ENCODE results near the gene DTNA. TPM values are rescaled to one million over a fixed set of nuclear protein-coding genes. Genes with fewer than 3 reads are reported as not detected.

The DTNA gene
- total and polyA plus RNA-seq, 2 donors (not counting 1 experiment from before 2014, with no cell fraction given), result 38.8 to 49.8 TPM

DNA sequence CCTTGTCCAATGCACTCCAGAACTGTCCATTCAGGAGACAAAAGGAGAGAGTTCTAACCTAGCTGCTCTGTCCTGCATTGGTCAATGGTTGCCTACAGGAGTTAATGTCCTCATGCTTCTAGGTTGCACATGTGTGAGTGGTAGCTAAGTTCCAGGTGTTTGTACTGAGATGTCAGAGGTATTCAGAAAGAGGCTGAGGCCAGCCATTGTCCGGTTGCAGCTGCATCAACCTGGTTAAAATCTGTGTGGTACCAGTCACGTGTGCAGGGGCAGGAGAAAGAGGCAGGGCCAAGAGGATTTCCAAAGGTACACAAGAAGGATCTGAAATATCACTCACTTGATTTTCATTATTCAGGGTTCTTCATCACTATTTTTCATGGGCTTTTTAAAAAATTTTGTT lies 70.8 kb downstream of the DTNA start:
- Histone ChIP-seq H3K79me2 (ENCODE audit: control insufficient read depth, insufficient read depth, low read length) (no peaks in the 10 kb centered on the region), H4K20me1 (ENCODE audit: control insufficient read depth, extremely low read depth, insufficient read depth, low read length) (no peaks in the 10 kb centered on the region), H3K4me2 (ENCODE audit: extremely low read depth, insufficient read depth, low read length) (no peak overlapping the region), H3K36me3 (ENCODE audit: control insufficient read depth, insufficient read depth, low read length) (no peaks in the 10 kb centered on the region), H3K27me3 (ENCODE audit: control insufficient read depth, insufficient read depth, low read length) (no peaks in the 10 kb centered on the region), H3K9ac (ENCODE audit: insufficient read depth, low read length) (no peak overlapping the region), H3K4me3 (replicated peaks in 1 of 4; ENCODE audit: control extremely low read depth in 1 of 4, insufficient read depth in 1 of 4, low read depth in 3 of 4, low read length in 4 of 4) (no peak overlapping the region), H2AFZ (ENCODE audit: low read length) (no peak overlapping the region), H3K9me3 (ENCODE audit: control insufficient read depth, insufficient read depth, low read depth, low read length) (no peaks in the 10 kb centered on the region), H3K4me1 (ENCODE audit: control insufficient read depth, extremely low read depth, insufficient read depth, low read length) (peaks cover 3% of the 10 kb centered on the region), H3K27ac (ENCODE audit: insufficient read depth, low read length) (no peak overlapping the region)
- TF ChIP-seq, protein P1, sequence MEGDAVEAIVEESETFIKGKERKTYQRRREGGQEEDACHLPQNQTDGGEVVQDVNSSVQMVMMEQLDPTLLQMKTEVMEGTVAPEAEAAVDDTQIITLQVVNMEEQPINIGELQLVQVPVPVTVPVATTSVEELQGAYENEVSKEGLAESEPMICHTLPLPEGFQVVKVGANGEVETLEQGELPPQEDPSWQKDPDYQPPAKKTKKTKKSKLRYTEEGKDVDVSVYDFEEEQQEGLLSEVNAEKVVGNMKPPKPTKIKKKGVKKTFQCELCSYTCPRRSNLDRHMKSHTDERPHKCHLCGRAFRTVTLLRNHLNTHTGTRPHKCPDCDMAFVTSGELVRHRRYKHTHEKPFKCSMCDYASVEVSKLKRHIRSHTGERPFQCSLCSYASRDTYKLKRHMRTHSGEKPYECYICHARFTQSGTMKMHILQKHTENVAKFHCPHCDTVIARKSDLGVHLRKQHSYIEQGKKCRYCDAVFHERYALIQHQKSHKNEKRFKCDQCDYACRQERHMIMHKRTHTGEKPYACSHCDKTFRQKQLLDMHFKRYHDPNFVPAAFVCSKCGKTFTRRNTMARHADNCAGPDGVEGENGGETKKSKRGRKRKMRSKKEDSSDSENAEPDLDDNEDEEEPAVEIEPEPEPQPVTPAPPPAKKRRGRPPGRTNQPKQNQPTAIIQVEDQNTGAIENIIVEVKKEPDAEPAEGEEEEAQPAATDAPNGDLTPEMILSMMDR (conservative IDR thresholded peaks at IDR 0.05 in 1 of 2, IDR thresholded peaks at IDR 0.05 in 1 of 2; ENCODE audit: low read depth in 1 of 2, low read length in 2 of 2), result no peak
- no peak for TF ChIP-seq EZH2 (IDR thresholded peaks at IDR 0.05; ENCODE audit: low read length, missing control alignments)
- no peak for DNase-seq (ENCODE audit: low read depth in 2 of 2)

DNA sequence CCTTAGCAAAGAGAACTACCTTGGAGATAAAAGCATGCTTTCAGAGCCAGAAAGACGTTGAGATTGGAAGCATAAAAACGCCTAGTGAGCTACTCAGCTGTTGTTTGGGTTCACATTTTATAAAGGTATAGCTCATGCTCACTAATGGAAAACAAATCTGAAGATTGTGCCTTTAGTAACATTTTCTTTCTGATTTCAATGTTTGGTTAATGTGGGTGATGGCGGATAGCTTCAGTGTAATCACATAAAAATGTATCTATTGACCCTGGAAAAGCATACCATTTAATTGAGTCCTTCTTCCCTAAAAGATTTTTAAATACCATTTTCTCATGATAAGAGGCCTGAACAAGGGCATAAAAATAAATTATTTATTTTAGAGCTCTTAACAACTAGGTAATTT lies 73.4 kb downstream of the DTNA start:
- no peak overlapping the region for H3K9ac ChIP-seq (ENCODE audit: insufficient read depth, low read length)
- no peaks in the 10 kb centered on the region for H3K36me3 ChIP-seq (ENCODE audit: control insufficient read depth, insufficient read depth, low read length)
- peak overlapping the region in 1 of 4 experiments; percentile 24 for H3K4me3 ChIP-seq (replicated peaks in 1 of 4; ENCODE audit: control extremely low read depth in 1 of 4, insufficient read depth in 1 of 4, low read depth in 3 of 4, low read length in 4 of 4)
- peak in 1 of 2 donors; percentile 70 for DNase-seq (ENCODE audit: low read depth in 2 of 2)
- H3K27me3 ChIP-seq (ENCODE audit: control insufficient read depth, insufficient read depth, low read length), result no peaks in the 10 kb centered on the region
- H3K9me3 ChIP-seq (ENCODE audit: control insufficient read depth, insufficient read depth, low read depth, low read length), result no peaks in the 10 kb centered on the region
- no peak overlapping the region for H2AFZ ChIP-seq (ENCODE audit: low read length)
- peak overlapping the region; percentile 30 for H3K4me2 ChIP-seq (ENCODE audit: extremely low read depth, insufficient read depth, low read length)
- no peaks in the 10 kb centered on the region for H3K79me2 ChIP-seq (ENCODE audit: control insufficient read depth, insufficient read depth, low read length)
- TF ChIP-seq, protein P1 (conservative IDR thresholded peaks at IDR 0.05 in 1 of 2, IDR thresholded peaks at IDR 0.05 in 1 of 2; ENCODE audit: low read depth in 1 of 2, low read length in 2 of 2), result no peak
- TF ChIP-seq EZH2 (IDR thresholded peaks at IDR 0.05; ENCODE audit: low read length, missing control alignments), result no peak
- peaks cover 3% of the 10 kb centered on the region for H3K4me1 ChIP-seq (ENCODE audit: control insufficient read depth, extremely low read depth, insufficient read depth, low read length)
- no peaks in the 10 kb centered on the region for H4K20me1 ChIP-seq (ENCODE audit: control insufficient read depth, extremely low read depth, insufficient read depth, low read length)
- no peak overlapping the region for H3K27ac ChIP-seq (ENCODE audit: insufficient read depth, low read length)

DNA sequence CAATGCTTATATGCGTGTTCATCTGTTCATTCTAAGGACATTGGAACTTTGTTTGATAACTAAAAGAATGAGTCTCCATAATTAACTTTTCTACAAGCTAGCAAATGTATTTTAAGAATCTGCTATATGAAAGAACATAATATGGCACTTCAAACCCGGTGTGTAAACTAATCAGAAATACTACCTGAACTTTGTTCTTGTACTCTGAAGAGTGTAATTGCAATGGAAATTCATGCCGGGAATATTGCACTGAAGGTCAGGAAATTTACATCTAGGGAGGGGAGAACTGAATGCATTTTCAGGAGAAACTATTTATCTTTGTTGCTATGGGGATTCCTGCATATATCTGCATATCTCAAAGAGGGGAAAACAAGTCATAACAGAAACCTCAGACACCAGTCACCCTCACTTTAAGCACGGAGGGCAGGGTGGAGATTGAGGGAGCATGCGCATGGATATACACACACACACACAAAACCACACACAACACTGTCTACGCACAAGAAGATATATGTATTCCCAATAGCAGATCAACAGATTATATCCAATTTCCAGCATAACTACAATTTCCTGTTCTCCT lies 76.2 kb downstream of the DTNA start:
- H3K27ac ChIP-seq (ENCODE audit: insufficient read depth, low read length), result no peak overlapping the region
- H2AFZ ChIP-seq (ENCODE audit: low read length), result no peak overlapping the region
- H3K9me3 ChIP-seq (ENCODE audit: control insufficient read depth, insufficient read depth, low read depth, low read length), result no peaks in the 10 kb centered on the region
- H3K4me3 ChIP-seq (replicated peaks in 1 of 4; ENCODE audit: control extremely low read depth in 1 of 4, insufficient read depth in 1 of 4, low read depth in 3 of 4, low read length in 4 of 4), result no peak overlapping the region
- H3K9ac ChIP-seq (ENCODE audit: insufficient read depth, low read length), result no peak overlapping the region
- H3K4me1 ChIP-seq (ENCODE audit: control insufficient read depth, extremely low read depth, insufficient read depth, low read length), result peaks cover 3% of the 10 kb centered on the region
- no peaks in the 10 kb centered on the region for H4K20me1 ChIP-seq (ENCODE audit: control insufficient read depth, extremely low read depth, insufficient read depth, low read length)
- DNase-seq (ENCODE audit: low read depth in 2 of 2), result no peak
- TF ChIP-seq, protein P1 (conservative IDR thresholded peaks at IDR 0.05 in 1 of 2, IDR thresholded peaks at IDR 0.05 in 1 of 2; ENCODE audit: low read depth in 1 of 2, low read length in 2 of 2), result no peak
- no peak for TF ChIP-seq EZH2 (IDR thresholded peaks at IDR 0.05; ENCODE audit: low read length, missing control alignments)
- H3K79me2 ChIP-seq (ENCODE audit: control insufficient read depth, insufficient read depth, low read length), result no peaks in the 10 kb centered on the region
- H3K4me2 ChIP-seq (ENCODE audit: extremely low read depth, insufficient read depth, low read length), result no peak overlapping the region
- H3K36me3 ChIP-seq (ENCODE audit: control insufficient read depth, insufficient read depth, low read length), result no peaks in the 10 kb centered on the region
- H3K27me3 ChIP-seq (ENCODE audit: control insufficient read depth, insufficient read depth, low read length), result no peaks in the 10 kb centered on the region

Measured in fibroblast of lung (primary cell).